ENCODE results near the gene PLCB1.

DNA sequence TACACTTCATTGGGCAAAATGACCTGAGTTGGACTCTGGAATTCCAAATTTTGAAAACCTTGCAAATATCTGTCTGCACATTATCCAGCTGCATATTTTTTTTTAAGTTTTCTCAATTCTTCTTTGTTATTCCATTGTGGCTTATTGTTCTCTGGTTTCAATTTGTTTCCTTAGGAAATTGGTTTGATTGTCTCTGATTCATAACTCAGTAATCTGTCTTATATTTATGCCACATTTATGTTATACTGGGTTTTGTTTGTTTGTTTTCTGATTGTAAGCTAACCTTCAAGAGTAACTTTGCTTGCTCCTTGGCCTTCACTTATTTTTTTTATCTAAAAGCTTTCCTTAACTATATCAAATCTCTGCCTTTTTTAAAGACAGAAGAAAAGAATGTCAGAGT, 743.5 kb downstream of the PLCB1 start:
- TF ChIP-seq, protein P1, sequence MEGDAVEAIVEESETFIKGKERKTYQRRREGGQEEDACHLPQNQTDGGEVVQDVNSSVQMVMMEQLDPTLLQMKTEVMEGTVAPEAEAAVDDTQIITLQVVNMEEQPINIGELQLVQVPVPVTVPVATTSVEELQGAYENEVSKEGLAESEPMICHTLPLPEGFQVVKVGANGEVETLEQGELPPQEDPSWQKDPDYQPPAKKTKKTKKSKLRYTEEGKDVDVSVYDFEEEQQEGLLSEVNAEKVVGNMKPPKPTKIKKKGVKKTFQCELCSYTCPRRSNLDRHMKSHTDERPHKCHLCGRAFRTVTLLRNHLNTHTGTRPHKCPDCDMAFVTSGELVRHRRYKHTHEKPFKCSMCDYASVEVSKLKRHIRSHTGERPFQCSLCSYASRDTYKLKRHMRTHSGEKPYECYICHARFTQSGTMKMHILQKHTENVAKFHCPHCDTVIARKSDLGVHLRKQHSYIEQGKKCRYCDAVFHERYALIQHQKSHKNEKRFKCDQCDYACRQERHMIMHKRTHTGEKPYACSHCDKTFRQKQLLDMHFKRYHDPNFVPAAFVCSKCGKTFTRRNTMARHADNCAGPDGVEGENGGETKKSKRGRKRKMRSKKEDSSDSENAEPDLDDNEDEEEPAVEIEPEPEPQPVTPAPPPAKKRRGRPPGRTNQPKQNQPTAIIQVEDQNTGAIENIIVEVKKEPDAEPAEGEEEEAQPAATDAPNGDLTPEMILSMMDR (conservative IDR thresholded peaks at IDR 0.05; ENCODE audit: low read length), result no peak
- TF ChIP-seq EZH2phosphoT487 (IDR thresholded peaks at IDR 0.05; ENCODE audit: borderline replicate concordance), result no peak
